GM12873 (cell line): ENCODE measurements around the gene ZNF3.

Experiments
- TF ChIP-seq, protein P1 (sequence below): IDR thresholded peaks from 2 replicates; pipeline ENCODE4 v1.5.1; 2012; ENCODE audit warnings: low read depth, mild to moderate bottlenecking, moderate library complexity, low read length, control low read depth; ENCODE audit not compliant: insufficient read depth; ENCODE audit errors: missing control alignments

The ZNF3 gene

GRCh38 chr7:100040575-100040974 is 40.9 kb downstream of the ZNF3 start:
- TF ChIP-seq, protein P1, sequence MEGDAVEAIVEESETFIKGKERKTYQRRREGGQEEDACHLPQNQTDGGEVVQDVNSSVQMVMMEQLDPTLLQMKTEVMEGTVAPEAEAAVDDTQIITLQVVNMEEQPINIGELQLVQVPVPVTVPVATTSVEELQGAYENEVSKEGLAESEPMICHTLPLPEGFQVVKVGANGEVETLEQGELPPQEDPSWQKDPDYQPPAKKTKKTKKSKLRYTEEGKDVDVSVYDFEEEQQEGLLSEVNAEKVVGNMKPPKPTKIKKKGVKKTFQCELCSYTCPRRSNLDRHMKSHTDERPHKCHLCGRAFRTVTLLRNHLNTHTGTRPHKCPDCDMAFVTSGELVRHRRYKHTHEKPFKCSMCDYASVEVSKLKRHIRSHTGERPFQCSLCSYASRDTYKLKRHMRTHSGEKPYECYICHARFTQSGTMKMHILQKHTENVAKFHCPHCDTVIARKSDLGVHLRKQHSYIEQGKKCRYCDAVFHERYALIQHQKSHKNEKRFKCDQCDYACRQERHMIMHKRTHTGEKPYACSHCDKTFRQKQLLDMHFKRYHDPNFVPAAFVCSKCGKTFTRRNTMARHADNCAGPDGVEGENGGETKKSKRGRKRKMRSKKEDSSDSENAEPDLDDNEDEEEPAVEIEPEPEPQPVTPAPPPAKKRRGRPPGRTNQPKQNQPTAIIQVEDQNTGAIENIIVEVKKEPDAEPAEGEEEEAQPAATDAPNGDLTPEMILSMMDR: no peak

- TF ChIP-seq, protein P1: no peak
Observed at GRCh38 chr7:100038326-100038725, 43.2 kb downstream of the ZNF3 start.

GRCh38 chr7:100035876-100036275 is 45.6 kb downstream of the ZNF3 start:
- TF ChIP-seq, protein P1: no peak

GRCh38 chr7:100034871-100035510 is 46.5 kb downstream of the ZNF3 start:
- TF ChIP-seq, protein P1: no peak

GRCh38 chr7:100033526-100033925 is 48.0 kb downstream of the ZNF3 start:
- TF ChIP-seq, protein P1: no peak

DNA sequence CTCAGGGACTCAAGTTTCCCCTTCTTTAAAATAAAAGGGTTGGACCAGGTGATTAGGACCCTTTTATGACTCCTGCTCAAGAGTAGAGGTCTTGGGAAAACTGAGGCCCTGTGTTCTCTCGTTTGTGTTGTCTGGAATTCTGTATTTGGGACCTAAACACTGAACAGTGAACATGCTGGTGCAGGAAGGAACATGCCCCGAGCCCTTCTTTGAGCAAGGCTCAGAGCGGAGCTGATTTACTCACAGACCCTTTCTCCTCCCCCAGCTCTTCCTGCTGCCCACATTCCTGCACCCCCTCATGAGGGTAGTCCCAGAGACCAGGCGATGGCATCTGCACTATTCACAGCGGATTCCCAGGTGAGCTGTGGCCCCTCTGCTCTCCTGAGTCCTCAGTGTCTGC is 51.9 kb downstream of the ZNF3 start:
- TF ChIP-seq, protein P1: no peak

DNA sequence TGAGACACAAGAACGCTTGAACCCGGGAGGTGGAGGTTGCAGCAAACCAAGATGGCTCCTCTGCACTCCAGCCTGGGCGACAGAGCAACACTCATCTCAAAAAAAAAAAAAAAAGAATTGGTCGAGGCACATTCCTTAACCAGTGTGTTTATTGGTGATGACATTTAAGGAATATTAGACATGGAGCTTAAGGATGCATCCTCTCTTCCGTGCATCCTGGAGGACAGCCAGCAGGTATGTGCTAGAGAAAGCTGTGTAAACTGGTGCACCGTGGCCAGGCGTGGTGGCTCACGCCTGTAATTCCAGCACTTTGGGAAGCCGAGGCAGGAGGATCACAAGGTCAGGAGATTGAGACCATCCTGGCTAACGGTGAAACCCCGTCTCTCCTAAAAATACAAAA is 54.3 kb downstream of the ZNF3 start:
- TF ChIP-seq, protein P1: no peak
